CD1c-positive myeloid dendritic cell (primary cell): Measurements from ENCODE around the gene ANO2.

Experiments
- DNase-seq: peaks from one replicate; pipeline ENCODE4 v3.0.0-alpha.2; 2016; ENCODE audit errors: extremely low spot score

Gene ANO2

DNA sequence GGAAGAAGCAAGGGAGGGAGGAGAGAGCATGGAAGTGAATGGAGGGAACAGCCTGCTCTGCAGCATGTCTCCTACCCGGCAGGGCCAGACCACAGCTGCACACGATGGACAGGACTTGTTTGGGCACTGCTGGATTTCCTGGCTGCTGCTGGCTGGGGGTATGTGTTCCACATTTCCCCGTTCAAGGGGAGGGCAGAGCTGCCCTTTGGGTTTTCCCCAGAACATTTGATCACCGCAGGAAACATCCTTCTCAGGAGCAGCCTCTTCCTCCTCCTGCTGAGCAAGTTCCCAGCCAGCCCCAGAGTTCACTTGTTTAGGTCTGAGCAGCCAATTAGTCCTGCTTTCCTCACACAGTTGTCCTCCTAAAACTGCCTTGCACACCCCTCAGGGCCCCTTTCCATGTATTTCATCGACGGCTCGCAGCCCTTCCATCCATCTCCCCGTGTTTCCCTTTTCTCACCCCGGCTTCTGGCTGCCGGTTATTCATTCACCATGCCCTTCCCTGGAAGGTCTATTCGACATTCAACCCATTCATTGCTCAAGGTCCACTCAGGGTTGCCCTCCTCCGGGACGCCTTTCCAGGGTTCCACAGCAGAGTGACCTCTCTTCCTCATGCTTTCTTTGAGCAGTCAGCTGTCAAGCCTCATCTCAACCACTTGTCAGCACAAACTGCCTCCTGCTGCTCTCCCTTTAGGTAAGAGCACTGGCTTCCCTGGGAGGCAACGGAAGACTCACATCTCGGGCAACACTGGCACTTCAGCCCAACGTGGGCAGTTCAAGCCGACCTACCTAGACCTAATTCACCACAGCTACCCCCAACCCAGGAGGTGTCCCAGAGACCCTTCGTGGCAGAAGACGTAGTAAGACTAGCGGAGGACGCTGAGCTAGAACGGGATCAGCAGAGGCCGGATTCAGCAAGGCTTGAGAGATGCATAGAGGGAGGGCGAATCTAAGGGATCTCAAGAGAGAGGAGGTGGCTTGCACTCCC, 20.1 kb upstream of the ANO2 start:
- DNase-seq: no peak

DNA sequence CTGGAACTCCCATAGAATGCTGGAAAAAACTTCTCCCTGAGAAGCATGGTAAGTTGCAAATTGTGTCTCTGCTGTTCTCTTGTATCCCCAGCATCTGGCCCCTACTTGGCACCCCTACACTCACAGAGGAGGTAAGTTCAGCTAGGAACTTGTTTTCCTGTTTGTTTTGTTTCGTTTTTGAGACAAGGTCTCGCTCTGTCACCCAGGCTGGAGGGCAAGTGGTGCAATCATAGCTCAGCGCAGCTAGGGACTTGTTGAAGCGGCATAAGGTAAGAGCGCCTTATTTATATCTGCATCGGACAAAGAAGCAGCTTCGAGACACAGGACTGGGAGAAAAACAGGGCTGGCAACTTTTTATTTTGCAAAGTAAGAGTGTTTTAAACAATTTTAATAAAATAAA, 18.5 kb upstream of the ANO2 start:
- no peak for DNase-seq

DNA sequence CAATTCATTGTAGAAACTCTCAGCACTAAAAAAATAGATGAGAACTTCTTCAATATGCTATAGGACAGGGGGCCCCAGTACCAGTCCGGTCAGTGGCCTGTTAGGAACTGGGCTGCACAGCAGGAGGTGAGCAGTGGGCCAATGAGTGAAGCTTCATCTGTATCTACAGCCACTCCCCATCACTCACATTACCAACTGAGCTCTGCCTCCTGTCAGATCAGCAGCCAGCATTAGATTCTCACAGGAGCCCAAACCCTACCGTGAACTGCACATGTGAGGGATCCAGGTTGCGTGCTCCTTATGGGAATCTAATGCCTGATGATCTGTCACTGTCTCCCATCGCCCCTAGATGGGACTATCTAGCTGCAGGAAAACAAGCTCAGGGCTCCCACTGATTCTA, 15.7 kb upstream of the ANO2 start:
- DNase-seq: no peak

DNA sequence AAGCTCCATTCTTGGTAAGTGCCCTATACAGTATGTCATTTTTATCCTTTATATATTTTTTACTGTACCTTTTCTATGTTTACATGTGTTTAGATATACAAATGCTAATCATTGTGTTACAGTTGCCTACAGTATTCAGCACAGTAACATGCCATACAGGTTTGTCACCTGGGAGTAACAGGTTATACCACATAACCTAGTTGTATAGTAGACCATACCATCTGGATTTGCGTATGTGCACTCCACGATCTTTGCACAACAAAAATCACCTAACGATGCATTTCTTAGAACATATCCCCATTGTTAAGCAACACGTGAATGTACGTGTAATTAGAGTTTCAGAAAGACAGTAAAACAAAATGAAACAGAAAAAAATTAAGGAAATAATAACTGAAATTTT, 11.9 kb upstream of the ANO2 start:
- no peak for DNase-seq

DNA sequence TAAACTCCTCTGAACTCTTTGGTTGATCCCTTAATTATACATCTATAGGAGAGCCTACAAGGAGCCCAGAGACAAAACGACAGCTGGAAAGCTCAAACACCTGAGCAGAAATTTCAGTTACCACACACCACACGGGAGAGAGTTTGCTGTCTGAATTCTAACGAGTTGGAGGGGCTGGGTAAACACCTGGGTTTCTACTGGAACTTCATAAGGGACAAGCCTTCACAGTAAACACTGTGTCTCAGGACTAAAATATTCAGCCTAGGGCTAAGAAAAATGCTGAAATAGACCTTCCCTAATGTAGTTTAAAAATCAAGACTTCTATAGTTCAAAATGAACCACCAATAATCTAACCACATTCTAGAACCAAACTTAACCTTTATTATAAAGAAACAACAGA, 9.6 kb upstream of the ANO2 start:
- DNase-seq: no peak

DNA sequence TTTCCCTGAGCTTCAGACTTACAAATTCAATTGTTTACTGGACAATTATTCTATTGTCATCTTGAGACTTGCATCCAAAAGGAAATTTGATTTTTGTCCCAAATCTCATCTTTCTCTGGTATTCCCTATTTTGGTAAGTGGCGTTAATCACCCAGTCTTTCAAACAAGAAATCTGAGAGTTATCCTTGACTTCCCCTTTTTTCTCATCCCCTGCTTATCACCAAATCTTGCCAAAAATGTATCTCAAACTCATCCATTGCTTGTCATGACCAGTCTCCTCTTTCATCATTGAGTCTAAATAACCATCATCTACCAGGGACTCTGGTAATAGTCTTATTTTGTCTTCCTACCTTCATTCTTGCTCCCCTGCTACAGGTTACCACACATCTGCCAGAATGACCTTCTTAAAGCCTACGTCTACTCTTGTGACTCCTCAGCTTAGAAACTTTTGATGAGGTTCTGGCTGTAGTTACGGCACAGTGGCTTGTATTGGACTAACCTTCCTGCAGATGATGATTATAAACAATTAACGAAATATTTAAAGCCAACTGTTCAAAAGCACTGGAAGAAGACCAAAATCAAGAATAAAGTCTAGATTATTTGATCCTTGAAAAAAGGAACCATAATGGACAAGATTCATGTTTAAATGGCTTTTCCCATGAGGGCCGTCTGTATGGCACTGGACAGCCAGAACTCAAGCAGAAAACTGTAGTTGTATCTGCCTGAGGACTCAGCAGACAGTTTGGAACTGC, 9.0 kb upstream of the ANO2 start:
- no peak for DNase-seq

DNA sequence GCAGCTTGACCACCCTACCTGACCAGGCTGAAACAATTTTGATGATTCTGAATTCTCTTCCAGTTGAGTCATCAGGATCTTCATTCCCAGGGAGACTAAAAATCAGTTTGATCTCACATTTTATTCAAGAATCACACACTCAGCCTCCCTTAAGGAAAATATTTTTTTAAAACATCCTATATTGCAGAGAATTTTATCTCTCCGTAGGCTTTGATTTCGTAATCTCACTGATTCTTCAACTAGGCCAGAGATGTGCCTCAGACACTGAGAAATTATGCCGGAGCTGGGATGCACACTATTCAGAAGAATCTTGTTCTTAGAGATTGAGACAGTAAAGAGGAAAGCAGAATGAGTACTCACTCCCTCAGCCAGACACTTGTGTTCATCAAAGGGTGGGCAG, 7.0 kb upstream of the ANO2 start:
- DNase-seq: no peak

DNA sequence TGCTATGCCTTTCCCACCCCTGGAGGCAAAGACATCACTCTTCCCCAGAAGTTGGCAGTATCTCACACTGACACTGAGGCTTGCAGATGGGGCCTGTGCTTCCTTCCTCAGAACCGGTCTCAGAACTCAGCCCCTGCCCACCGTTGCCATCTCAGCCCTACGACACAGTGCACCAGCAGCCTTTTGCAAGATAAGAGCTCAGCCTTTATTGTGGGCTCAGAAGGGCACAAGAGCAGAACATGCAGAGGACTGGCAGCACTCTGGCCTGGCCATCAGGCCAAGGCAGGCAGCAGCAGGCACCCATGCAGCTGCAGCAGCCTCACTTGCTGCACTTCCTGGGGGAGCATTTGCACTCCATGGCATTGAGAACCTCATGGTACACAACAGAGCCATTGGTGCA, 3.6 kb upstream of the ANO2 start:
- no peak for DNase-seq

DNA sequence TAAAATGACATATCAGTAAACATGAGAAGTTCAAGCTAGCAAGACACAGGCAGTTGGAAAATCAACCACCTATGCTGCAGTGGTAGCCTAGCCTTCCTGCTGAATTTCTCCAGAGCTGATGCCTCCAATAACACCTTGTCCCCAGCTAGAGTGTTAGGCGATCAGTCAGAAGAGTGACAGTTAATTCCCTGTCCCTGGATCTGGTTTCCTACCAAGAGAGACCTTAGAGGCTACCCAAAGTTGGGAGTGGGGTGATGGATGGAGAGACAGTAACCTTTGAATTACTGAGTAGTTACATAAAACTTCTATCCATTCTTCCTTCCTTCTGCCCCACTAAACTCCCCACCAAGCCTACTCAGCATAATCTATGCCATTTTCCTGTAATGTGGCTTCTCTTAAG, 1.9 kb upstream of the ANO2 start:
- no peak for DNase-seq

DNA sequence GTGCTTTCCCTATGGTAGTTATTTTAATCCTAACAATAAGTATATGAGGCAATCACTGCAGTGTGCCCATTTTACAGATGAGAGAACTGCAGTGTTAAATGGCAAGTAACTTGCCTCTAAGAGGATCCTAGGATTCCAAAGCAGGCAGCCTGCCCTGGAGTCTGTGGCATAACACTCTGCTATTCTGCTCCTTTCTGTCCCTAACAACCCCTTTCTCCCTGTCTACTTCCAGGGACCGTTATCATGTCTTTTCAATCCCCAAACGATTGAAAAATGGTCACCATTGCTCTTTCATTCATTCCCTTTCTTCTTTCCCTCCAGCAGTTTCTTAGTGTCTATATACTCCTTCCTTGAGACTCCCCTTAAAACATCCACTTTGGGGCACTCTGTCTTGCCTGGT, 1.3 kb upstream of the ANO2 start:
- DNase-seq: no peak

DNA sequence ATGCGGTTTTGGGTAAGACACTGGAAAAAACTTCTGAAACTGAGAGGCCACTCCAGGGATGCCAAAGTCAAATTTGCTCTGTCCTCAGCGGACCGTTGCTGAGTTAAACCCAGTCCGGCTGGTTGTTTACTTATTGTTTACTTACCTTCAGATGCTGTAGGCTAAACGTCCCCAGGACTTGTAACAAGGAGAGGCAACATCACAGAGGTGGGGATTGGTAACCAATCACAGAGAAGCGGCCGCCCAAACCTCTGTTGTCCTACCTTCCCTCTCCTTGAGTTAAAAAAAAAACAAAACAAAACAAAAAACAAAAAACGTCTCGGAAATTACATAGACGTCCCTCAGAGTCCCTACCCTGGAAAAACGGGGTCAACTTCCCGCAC, 380 bp downstream of the ANO2 start:
- DNase-seq: no peak

DNA sequence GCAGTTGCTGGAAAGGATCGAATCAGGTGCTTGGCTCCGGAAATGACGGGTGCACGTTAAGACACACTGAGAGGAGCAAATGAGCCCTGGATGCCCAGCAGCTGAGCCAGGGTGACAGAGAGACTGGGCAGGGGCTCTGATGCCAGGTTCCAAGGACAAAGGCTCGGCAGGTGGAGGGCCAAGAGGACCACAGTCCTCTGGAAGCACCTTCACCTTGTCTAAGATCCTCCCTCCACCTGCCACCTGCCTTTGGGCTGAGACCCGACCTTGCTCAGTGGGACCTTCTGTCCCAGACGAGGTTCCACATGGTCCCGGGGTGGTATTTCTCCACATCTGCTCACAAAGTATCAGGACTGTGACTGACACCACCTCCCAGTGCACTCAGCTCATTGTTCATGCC, 1.0 kb downstream of the ANO2 start:
- no peak for DNase-seq

DNA sequence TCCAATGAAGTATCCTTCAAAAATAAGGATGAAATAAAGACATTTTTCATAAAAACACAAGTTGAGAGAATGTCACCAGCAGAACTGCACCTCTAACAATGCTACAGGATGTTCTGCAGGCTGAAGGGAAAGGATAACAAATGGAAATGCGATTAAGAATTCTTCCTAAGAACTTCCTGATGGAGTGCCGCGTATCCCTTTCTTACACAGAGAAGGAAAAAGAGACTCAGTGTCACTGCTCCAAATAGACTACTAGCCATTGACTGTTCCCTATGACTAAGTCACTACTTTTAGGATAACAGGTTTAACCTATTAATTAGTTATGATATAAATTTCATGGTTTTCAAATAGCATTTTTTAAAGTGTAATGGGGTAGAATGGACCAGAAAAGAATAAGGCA, 3.2 kb downstream of the ANO2 start:
- no peak for DNase-seq

DNA sequence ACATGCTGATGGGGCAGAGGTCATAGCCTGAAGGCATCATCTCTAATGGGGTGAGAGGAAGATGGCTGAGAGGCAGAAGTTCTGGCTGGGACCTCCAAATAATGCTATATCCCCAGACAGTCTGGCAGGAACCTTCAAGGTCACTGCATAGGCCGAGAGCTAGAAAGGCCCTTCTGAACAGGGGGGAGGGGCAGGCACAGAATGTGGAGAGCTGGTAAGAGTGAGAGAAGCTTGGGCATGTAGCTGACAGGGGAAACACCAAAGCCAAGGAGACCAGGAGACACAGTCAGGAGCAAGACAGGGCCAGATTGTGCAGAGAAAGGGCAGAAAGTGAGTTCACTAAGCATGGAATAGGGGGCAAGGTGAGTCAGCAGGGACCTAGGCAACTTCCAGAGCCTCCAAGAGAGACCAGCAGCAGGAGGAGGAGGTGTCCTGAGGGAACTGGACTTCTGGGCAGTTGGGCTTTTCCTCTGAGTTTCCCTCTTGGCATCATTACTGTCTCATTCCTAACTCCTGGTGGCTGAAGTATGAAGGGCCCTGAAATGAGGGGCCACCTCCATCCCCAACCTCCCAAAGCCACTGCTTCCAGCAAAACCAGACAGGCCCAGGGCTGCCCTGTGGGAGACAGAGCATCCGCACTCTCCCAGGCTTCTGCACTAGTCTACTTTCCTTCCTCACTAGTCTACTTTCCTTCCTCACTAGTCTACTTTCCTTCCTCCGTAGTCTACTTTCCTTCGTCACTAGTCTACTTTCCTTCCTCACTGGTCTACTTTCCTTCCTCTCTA, 17.1 kb downstream of the ANO2 start:
- DNase-seq: no peak

DNA sequence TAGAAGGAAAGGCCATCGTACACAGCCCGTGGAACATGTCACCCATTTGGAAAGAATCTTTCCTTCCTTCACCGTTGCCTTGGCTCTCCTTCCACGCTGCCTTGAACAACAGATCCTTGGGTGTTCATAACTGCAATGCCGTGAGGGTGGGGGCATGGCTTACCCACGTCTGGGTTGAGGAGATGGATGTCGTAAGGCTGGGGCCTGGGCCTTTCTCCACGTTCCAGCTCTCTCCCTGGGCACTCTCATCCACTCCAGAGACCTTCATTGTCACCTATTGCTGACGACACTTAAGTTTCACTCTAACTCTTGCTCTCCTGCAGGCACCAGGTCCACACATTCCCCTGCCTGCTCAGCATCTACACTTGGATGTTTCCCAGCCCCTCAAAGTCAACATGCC, 19.4 kb downstream of the ANO2 start:
- DNase-seq: no peak

DNA sequence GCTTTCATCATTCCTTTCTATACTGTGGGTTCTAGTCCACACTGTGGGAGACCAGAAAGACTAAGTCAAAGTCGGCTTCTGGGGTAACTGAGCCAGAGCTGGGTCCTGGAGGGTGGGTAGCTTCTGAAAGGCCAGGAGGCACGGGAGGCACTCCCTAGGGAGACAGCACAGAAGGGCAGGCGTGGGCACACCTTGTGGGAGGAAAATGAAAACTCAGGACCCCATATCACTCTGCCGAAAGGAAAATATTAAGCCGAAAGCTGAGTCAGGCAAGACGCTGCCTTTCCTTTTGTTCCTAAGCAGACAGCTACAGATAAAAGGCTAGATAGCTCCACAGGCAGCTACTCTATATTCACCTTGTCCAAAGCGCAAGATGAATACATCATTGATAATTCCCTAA, 20.7 kb downstream of the ANO2 start:
- DNase-seq: no peak

DNA sequence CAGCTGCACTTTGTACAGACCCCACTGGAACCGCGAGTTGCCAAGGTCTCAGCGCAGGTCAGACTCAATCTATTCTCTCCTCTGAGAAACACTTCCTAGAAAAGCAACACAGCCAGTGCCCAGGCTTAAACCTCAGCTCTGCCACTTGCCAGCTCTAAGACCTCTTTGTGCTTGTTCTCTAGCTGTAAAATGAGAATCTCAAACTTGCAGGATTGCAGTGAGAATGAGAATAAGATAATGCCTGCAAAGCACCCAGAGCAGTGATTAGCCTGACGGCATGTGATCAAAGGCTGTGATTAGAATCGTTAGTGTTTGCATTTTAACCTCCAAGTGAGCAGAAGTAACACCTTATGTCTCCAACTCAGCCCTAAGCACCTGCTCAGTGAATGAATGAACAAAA, 21.3 kb downstream of the ANO2 start:
- DNase-seq: no peak

DNA sequence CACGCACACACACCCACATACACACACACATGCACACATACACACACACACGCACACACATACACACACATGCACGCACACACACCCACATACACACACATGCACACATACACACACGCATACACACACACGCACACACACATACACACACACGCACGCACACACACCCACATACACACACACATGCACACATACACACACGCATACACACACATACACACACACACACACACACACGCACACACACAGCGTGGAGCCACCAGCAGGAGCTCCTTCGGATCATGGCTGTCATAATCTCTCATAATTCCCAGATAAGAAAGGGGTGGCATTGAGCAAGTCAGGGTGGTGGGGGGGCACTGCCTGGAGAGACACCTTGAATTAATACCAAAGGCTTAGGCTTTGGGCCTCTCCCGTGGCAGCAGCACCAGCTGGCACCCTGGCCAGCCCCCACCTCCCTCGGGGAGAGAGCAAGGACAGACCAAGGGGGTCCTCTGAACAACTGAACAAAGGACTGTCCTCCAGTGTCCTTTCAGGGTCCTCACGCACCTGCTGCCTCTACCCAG, 21.9 kb downstream of the ANO2 start:
- DNase-seq: no peak

DNA sequence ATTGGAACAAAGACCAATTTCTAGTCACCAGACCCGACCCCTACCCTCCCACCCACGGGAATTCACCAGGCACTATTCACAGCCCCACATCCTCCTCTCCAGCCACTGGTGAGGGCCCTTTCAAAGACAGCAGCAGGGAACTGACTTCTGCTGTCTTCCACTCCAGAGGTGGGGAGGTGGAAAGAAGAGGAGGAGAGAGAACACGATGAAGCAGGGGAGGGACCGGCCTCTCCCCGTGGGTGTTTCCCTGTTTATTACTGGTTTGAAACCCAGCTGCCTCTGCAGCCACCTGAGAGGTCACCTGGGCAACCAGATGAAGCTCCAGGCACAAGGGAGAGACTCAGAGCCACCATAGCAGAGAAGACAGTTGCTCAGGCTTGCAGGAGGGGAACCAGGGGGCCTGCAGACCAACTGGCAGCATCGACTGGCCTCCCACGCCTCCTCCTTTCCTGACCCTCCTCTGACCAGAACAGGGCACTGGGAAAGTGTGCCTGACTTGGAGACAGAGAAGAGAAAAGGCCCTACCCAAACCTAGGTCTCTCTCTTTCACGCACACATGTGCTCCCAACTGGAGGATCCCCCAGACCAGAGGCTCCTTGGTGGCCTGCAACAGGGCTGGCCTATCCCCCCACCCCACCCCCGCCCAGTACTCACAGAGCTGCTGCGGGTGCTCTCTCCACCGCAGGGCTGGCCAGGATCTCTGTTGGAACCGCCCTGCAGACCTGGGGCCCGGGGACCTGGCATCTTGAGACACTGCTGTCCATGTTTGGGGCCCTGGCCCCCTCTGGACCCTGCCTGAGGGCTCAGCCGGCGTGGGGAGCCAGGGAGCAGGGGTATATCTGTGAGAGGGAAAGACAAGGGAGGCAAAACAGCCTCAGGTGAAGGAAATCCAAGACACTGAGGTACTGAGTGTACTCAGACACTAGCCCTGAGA, 22.8 kb downstream of the ANO2 start:
- no peak for DNase-seq

DNA sequence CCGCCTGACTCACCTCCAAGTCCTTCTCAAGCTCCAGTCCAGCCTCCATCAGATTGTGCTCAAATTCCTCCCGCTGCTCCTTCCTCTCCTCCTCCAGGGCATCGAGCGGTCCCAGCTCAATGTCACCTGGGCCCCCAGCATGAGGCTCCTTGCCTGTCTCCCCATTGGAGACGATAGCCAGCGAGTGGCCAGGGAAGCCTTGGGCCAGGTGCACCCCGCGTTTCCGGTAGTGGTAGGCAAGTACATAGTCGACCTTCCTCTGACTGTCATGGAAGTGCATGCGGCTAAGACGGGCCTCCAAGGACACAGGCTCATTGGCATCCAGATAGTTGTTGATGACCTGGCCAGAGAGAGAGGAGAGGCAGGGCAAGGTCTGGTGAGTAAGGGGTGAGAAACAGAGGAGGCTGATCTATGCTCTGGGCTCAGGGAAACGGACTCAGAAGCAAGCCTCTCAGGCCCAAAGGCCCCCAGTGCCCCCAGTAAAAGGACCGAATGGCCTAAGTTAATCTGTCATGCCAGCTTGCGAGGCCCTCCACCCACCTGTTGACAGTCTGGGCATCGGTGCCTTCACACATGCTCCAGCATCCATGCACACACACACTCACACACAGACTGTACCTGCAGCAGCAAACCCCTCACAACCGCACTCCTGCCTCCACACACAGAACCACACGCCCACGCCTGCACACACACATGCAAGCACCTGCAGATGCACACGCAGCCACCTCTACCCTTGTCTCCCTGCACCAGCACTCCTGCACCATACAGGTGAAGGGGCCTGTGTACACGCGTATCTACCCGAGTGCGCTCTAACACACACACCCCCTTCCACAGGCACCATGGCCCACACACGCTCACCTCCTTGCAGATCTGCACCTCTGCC, 23.8 kb downstream of the ANO2 start:
- DNase-seq: no peak
